HL-60/S4 (cell line): ENCODE measurements around the gene ANO2.

Experiments used
- in situ Hi-C: fragments of 300-500 bp; cut with MboI; formaldehyde crosslinking; loops from 2 replicates; pipeline ENCODE4 v1.14.3; 2022; ENCODE audit warnings: low sequenced_read_pairs

The ANO2 gene

DNA sequence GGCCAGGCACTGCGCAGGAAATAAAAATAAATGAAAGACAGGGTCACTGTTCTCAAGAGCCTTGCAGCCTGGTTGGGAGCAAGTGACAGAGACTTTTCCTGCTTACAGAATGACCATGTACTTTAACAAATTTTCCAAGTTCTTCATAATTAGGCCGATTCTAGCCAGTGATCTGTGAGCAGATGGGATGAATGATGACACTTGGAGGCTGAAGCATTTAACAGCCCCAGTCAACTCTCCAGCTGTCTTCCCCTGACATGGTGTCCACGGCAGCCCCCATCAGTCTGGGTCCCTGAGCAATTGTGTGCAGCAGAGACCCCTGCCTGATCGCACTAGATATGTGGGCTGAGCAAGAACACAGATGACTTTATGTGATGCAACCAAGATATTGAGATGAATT lies 314.3 kb downstream of the ANO2 start:
- in situ Hi-C loops, result no loop called here

DNA sequence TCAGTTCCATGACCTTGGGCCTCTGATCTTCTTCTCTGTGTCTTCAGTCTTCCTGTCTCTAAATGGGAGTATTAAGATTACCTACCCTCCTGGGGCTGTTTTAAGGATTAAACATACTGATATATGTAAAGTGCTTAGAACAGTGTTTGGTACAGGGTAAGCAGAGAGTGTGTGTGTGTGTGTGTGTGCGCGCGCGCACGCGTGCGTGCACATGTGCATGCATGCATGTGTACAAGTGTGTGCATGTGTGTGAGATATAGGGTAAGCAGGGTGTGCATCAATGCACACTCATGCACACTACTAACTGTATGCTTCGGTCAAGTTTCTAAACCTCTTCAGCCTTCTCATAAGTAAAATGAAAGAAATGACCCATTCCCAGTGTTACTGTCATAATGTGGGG lies 316.6 kb downstream of the ANO2 start:
- in situ Hi-C loops, result no loop called here

DNA sequence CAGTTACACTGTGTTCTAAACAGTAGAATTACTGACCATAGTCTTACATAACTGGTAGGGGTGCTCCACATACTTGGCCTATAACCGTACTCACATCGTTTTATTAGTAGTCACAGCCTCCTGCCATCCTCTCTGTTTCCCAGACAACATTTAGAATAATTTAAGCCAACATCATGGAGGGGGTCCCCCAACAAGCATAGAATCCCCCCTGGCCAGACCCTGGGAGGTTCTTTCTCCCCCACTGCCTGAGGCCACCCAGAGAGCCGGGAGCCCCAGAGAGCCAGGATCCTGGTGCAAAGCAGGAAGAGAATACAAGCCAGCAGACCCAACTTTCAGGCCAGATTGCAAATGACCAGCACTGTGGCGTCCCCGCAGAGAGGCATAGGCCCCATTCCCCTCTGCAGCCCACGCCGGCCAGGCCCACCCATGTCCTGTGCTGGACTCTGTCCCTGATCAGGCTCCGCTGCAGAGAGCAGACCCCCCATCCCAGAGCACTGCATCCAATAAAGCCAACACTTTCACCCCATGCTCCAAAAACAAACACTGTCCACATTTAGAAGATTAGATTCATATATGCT lies 317.9 kb downstream of the ANO2 start:
- in situ Hi-C loops, result no loop called here

DNA sequence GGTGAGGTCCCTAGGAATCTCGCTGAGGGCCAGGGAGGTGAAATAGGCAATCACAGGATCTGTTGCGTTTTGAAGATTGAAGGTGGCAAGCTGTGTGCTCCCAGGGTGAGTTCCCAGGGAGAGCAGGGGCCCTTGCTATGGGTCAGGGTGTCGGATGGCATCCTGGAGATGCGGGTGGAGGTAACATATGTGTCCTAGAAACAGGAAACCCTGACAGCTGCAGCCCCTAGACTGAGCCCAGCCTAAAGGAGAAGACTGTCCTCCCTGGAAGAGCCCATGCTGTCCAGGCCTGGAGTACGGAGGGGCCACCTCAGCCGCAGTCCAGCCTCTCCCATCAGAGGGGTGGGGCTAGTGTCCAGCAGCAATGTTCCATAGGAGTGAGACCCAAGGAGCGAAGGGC lies 318.9 kb downstream of the ANO2 start:
- in situ Hi-C loops, result no loop called here

DNA sequence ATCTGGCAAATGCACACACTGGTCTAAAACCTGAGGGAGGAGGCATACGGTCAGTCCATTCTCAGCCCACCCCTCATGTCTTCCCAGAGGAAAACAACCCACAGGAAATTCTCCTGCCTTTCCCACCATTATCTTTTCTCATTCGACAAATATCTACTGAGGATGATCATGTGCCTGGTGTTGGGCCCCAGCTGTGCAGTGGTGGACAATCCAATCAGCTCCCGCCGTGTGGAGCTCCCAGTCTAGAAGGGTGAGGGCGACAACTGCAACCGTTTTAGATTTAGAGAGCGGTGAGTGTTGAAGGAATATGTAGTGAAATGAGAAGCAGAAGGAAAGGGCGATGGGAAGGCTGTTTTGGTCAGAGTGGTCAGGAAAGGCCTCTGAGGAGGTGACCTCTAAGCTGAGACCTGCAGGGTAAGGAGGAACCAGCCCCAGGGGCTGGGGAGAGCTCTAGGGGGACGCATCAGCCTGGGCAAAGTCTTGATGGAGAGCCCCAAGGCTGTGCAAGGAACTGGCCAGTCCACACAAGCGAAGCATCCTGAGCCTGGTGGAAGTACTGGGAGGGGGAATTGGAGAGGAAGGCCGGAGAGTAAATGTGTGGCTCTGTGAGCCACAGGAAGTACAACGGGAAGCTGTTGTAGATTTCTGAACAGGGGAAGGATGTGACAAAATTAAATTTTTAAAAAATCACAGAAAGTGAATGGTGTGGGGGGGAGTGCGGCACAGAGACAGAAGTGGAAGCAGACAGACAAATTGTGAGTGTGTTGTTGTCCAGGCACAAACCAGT lies 320.4 kb downstream of the ANO2 start:
- in situ Hi-C loops, result no loop called here

DNA sequence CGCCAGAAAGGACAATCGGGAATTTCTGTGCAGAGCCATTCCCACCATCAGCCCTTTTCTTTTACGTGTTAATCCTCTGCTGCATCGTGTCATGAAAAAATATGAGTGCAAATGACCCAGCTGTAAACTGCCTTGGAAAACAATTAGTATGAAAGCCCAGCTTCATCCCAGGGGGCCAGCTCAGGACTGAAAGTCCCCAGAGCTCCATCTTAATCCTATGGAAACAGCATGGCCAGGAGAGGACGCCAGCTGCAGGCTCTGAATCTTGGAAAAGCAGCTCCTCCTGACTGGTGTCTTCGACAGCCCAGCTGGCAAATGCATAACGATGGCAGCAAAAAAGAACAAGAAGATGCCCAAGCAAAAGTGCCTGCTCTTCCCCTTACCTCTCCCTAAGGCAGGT lies 321.6 kb downstream of the ANO2 start:
- in situ Hi-C loops, result no loop called here

DNA sequence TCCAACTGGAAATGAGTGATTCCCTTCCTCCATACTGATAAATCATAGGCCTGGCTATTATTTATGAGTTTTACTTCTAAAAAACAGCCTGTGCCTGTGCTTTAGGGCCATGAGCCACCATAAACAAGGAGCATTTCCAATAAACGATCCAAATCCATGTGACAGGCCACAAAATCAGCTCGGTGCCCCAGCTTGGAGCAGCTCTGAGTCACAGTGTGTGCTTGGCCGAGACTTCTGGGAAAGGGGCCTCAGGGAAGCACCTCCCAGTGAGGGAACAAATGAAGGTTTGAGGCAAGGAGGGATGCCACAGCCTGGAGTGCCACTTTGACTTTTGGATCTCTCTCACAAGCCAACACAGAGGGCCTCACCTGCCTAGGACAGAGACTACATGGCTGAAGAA lies 322.8 kb downstream of the ANO2 start:
- in situ Hi-C loops, result no loop called here

DNA sequence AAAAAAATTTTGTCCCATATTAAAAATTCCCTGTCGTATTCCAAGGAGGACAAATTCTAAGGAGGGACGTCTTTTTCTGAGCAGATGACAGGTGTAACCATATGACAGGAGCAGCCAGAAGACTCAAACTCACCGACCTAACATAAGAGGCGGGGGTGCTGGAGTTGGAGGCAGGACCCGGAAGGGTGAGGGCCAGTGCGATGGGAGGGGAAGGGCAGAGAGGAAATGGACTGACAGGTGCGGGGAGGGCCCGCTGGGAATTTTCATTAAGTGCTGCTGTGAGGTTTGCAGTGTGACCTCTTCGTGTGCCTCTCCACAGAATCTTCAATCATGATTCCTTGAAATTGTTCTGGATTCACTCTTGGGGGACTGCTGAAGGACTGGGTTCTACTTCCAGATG lies 323.7 kb downstream of the ANO2 start:
- in situ Hi-C loops, result no loop called here

DNA sequence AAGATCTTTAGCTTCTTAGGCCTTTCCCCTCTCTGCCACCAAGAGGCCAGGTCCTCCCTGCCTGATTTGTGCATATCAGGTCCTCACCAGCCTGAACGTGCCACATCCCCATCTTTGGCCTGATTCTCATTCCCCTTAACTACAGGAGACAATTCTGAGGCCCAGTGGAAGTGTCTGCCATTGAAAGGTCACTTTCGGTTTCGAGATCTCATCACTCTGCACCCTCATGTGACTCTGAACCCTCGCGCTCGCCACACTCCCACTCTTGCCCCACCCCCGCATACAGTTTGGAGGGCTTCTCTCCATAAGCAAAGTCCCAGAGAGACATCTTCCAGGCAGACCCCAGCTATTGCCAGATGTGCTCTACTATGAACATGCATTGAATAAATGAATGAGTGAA lies 324.2 kb downstream of the ANO2 start:
- in situ Hi-C loops, result no loop called here

DNA sequence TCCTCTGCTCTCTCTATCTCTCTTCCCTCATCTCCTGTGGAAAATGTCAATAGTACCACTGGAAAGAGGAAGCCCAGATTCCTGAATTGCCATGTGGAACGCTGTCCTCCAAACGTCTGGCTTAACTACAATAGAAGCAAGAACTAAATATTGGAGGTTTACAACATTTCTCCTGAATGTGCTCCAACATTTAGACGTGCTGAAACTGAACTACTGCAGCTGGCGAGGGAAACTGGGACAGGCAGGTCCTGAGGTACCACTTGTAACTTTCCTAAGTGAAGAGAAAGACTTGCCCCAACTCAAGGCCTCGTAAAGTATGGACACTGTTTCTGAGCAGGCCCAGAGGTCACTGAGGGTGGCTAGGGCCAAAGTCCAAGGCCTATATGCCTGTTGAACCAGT lies 325.4 kb downstream of the ANO2 start:
- in situ Hi-C loops, result no loop called here

DNA sequence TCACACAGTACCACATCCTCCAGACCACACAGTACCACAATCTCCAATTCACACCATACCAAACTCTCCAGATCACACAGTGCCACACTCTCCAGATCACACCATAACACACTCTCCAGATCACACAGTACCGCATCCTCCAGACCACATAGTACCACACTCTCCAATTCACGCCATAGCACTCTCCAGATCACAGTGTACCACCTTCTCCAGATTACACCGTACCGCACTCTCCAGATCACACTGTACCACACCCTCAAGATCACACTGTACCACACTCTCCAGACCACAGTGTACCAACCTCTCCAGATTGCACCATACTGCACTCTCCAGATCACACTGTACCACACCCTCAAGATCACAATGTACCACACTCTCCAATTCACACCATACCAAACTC lies 328.2 kb downstream of the ANO2 start:
- in situ Hi-C loops, result no loop called here

DNA sequence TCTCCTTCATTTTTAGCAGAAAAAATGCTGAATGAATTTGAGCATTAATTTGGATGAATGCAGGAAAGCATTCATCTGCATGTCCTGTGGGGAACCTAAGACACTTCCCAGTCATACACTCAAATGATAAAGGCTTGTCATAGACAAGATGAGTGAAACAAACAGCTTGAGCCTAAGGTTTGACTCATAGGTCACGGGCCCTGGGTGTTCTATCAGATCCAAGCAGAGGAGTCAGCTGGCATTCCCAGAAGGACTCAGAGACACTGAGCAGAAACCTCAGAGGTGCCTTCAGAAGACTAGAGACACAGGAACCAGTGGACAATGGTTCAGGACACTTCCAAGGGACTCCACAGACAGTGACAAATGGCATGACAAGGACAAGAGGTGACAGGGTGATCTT lies 329.3 kb downstream of the ANO2 start:
- in situ Hi-C loops, result no loop called here

DNA sequence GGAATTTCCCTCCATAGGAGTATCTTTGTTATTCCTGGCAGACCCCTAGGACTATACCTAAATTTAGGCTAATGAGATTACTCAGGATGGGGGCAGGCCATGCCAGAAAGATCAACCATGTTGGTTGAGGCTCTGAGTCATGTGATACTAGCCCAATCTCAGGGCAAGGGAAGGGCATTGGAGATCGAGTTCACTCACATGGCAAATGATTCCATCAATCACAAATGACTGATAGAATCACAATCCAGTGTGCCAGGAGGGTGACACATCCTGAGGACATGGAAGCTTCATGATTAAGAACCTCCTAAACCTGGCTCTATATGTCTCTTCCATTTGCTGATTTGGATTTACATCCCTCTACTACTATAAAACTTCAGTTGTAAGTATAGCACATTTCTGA lies 330.8 kb downstream of the ANO2 start:
- in situ Hi-C loops, result no loop called here

DNA sequence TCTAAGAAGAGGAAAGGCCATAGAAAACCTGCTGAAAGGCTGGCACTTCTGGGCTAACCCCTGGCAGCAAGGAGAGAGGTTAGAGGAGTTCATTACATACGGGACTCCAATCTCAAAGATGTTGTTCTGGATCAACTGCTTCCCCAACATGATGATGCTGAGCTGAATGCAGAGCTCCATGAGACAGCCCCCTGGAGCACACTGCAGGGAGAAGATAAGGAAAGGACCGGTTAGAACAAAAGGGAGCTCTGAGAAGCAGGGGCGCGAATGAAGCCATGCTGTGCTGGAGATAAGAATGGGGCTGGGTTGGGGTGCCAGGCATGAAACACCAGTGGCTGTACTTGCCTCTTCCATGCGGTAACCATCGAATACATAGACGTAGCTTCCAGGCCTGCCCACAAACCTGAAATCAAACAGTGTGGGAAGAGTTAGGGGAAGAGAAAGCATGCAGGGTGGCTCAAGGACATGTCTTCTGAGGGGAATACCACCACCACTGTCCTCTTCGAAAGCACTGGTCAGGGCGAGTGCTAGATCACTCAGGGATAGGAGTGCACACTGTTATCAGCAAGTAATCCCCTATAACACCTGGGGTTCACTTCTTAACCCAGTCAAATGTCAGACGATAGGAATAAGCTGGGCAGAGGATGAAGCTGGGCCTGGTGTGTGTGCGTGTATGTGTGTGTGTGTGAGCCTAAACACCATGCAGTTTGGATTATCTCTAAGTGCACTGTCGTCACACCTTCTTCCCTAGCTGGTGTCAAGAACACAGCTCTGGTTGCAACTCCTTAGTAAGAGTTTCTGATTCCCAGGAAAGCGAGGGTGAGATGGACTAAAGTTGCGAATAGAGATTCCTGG lies 332.3 kb downstream of the ANO2 start:
- in situ Hi-C loops, result no loop called here

DNA sequence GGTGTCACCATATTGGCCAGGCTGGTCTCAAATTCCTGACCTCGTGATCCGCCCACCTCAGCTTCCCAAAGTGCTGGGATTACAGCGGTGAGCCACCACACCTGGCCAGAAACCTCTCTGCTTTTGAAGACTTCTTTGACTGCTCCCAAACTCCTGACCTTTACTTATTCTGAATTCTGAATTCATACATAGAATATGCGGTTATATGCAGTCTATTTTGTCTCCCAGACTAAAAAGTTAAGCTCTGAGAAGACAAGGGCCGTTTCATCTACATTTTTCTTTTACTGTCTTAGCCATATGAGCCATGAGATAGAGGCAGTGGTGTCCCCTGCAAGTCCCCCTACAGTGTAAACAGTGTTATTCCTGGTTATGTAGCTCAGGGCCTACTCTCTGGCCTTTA lies 333.9 kb downstream of the ANO2 start:
- in situ Hi-C loops, result no loop called here

DNA sequence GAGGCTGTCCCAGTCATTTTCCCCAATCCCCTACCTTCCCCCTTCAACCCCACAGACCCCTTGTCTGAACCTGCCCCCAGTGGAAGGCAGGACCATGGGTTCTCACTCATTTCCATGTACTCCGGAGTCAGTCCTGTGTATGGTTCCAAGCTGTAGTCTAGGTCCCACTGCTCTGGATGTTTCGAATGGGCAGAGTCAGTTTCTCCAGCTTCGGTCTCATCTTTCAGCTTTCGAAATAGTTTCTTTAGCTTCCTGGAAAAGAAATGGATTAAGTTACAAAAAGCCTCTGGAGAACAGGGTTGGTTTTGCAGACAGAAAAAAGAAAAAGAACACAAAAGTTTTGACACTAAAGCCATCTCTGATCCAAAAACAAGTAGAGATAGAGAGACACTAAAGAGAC lies 345.7 kb downstream of the ANO2 start:
- in situ Hi-C loops, result no loop called here

DNA sequence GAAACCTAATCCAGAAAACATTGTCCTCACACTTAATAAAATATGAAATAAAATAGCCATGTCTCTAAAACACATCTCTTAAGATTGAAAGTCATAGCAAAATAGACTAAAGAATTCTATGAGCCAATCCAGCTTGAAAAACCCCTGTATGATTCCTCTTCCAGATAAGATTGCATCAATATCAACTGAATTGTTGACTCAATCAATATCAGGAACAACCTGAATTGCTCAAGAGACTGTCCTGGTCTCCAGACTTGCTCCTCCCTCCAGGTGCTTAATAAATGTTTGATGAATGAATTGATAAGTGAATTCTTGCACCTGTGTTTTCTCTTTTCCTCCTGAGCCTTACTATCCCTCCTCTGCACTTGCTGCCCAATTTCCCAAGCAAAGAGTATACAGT lies 351.1 kb downstream of the ANO2 start:
- in situ Hi-C loops, result no loop called here

DNA sequence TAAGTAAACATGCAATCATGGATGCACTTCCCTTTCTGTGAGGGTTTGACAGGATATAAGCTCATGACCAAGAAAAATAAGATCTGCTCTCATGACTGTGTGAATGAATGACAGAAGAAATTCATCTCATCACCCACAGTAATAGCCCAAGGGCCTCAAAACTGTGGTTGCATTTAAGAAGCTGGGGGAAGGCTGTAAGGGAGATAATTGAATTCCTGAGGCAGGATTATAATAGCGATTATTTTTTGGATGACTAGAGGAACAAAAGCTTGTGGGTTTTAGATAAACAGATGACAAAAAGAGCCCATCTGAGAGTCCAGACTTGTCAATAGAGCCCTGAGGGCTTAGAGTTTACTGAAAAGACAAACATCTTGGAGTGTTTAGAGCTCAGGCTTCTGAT lies 352.0 kb downstream of the ANO2 start:
- in situ Hi-C loops, result no loop called here

DNA sequence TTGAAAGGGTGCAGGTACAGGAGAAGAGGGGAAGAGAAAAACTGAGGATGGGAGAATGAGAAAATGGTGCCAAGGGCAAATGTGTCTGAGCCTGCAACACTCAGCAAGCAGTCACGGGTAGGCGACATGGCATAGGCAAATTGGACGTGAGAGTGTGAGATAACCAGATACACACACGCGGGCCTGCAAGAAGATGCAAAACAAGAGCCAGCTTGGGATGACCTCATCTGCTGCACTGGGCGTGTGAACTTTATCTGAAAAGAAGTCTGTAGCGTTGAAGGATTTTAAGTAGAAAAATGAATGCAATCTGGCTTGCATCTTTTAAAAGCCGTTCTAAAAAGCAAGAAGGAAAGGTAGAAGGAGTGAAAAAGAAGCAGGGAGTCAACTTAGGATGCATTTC lies 352.7 kb downstream of the ANO2 start:
- in situ Hi-C loops, result no loop called here

DNA sequence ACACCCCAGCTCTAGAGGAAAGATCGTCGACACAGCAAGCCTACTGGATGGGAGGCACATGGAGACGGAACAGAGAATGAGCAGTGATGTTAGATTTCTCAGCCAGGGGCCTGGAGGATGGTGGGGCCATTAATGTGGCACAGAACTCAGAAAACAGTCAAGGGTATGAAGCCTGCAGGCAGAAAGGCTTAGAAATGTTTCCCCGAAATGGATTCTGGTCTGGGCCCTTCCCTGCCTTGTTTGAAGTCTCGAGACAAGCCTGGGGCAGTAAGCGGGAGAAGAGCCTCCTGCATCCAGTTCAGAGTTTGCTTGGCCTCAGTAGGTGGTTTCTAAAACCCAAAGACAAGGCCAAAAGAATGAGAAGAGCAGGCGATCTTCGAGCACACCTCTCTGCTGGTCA lies 354.7 kb downstream of the ANO2 start:
- in situ Hi-C loops, result no loop called here

DNA sequence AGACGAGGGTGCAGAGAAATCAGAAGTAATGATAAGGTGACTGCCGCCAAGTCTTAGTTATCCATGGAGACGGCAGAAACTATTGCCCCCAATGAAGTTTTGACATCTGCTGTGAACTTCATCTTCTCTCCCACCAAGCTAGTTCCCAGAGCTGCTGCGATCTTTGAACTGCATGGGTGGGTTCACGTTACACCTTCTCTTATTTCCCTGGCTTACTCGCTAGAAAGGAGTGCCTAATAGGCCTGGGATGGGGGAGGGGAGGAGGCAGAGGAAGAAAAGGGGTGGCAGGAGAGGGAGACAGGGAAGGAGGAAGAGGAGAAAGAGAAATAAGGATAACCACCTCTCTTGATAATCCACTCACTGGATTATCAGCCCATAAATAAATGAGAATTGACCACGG lies 356.0 kb downstream of the ANO2 start:
- in situ Hi-C loops, result no loop called here

DNA sequence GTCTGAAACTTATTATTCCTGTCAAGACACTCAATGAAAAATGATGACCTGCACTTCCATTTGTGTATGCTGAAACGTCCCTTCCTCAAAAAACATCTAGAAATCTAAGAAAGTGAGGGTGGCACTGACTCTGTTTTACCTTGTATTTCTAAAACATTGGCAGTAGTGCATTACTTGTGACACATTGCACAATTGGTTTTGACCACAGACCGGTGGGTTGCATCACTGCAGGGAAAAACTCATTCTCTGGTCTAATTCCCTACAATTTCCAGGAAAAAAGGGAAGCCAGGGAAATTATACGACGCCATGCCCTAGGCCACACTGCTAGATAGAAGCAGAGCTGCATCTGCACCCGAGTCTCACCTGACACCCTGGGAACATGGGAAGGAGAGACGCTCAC lies 356.5 kb downstream of the ANO2 start:
- in situ Hi-C loops, result no loop called here
